B cell (primary cell): Measurements from ENCODE around the gene RREB1. TPM values are rescaled to one million over a fixed set of nuclear protein-coding genes. Genes with fewer than 3 reads are reported as not detected.

Experiments
- ATAC-seq: fragments of 200-7000 bp; cut with Tn5 transposase; one replicate; pipeline ENCODE4 v1.10.0; 2021; ENCODE audit warnings: low read depth, mild to moderate bottlenecking, moderate number of reproducible peaks, moderate library complexity
- CTCF ChIA-PET: fragments of 350-600 bp; sonication (Branson Sonifier 250); formaldehyde crosslinking; loops from one replicate; lab custom pipeline; 2021; ENCODE audit warnings: antibody characterized with exemption, inconsistent platforms; lab: Charles Lee
- POLR2A ChIA-PET: fragments of 350-600 bp; sonication (Branson Sonifier 250); formaldehyde crosslinking; loops from one replicate; lab custom pipeline; 2021; ENCODE audit warnings: antibody characterized with exemption; lab: Charles Lee
- DNase-seq: peaks from one replicate; pipeline ENCODE4 v3.0.0; 2013
- H2AFZ ChIP-seq: 2 replicates; pipeline ENCODE4 v1.6.1; 2012; ENCODE audit warnings: mild to moderate bottlenecking, low read depth, low read length; ENCODE audit not compliant: insufficient read depth, poor library complexity, severe bottlenecking
- H3K27ac ChIP-seq, 2 donors: 1 replicate in 1 of 2; 2 replicates in 1 of 2; pipeline ENCODE4 v1.5.1; 2012 to 2013; ENCODE audit warnings: low read length in 2 of 2, mild to moderate bottlenecking in 2 of 2, moderate library complexity in 1 of 2
- H3K27me3 ChIP-seq, 4 experiments: fragments of 200-600 bp in 1 of 4; sonication (generic) in 1 of 4; replicated peaks in 1 of 4; 1 replicate in 2 of 4; 2 replicates in 2 of 4; pipeline versions ENCODE4 v1.6.1 to v1.7.0; 2013 to 2016; ENCODE audit warnings: low read length in 3 of 4, mild to moderate bottlenecking in 2 of 4, mixed read lengths in 1 of 4, moderate library complexity in 1 of 4; ENCODE audit not compliant: insufficient read depth in 4 of 4, control insufficient read depth in 3 of 4; ENCODE audit errors: control extremely low read depth in 1 of 4
- H3K36me3 ChIP-seq, 2 experiments: replicated peaks in 1 of 2; 1 replicate in 1 of 2; 2 replicates in 1 of 2; pipeline versions ENCODE4 v1.6.1 to v1.7.1; 2013; ENCODE audit warnings: low read length in 1 of 2; ENCODE audit not compliant: insufficient read depth in 2 of 2, control insufficient read depth in 1 of 2; ENCODE audit errors: control extremely low read depth in 1 of 2, extremely low read depth in 1 of 2
- H3K4me1 ChIP-seq, 2 donors: fragments of 200-600 bp in 1 of 2; sonication (generic) in 1 of 2; 1 replicate in 1 of 2; 2 replicates in 1 of 2; pipeline versions ENCODE4 v1.5.1 to v1.6.1; 2013 to 2017; ENCODE audit warnings: low read length in 2 of 2; ENCODE audit not compliant: control insufficient read depth in 2 of 2, insufficient read depth in 2 of 2
- H3K4me2 ChIP-seq: replicated peaks from 2 replicates; pipeline ENCODE3; 2012; ENCODE audit warnings: mild to moderate bottlenecking, low read depth, low read length; ENCODE audit not compliant: poor library complexity, severe bottlenecking
- H3K4me3 ChIP-seq, 5 experiments: fragments of 200-600 bp in 1 of 5; sonication (generic) in 1 of 5; 1 replicate in 3 of 5; 2 replicates in 2 of 5; pipeline versions ENCODE4 v1.5.1 to v1.7.0; 2011 to 2016; ENCODE audit warnings: low read length in 4 of 5, mild to moderate bottlenecking in 4 of 5, low read depth in 2 of 5, control low read depth in 1 of 5, moderate library complexity in 1 of 5; ENCODE audit not compliant: insufficient read depth in 1 of 5; ENCODE audit errors: control extremely low read depth in 1 of 5, extremely low read depth in 1 of 5
- H3K79me2 ChIP-seq: fragments of 200-600 bp; sonication (generic); one replicate; pipeline ENCODE4 v1.6.0; 2016; ENCODE audit warnings: low read length; ENCODE audit not compliant: control insufficient read depth, insufficient read depth
- H3K9ac ChIP-seq: fragments of 200-600 bp; sonication (generic); 2 replicates; pipeline ENCODE4 v1.6.1; 2017; ENCODE audit warnings: mild to moderate bottlenecking, low read length, moderate library complexity
- H3K9me3 ChIP-seq, 3 donors: one replicate each; pipeline versions ENCODE4 v1.6.1 to v1.7.1; 2013; ENCODE audit warnings: low read length in 2 of 3; ENCODE audit not compliant: control insufficient read depth in 2 of 3, insufficient read depth in 1 of 3; ENCODE audit errors: control extremely low read depth in 1 of 3
- H4K20me1 ChIP-seq: 2 replicates; pipeline ENCODE4 v1.6.0; 2012; ENCODE audit warnings: mild to moderate bottlenecking, low read length; ENCODE audit not compliant: insufficient read depth, control insufficient read depth, poor library complexity, severe bottlenecking
- H3K27ac Mint-ChIP-seq: one replicate; pipeline ENCODE4 v1.8.0; 2021; ENCODE audit warnings: mixed read lengths
- H3K27me3 Mint-ChIP-seq: one replicate; pipeline ENCODE4 v1.8.0; 2021; ENCODE audit warnings: mixed read lengths
- H3K4me1 Mint-ChIP-seq: one replicate; pipeline ENCODE4 v1.8.0; 2021; ENCODE audit warnings: mixed read lengths
- H3K4me3 Mint-ChIP-seq: one replicate; pipeline ENCODE4 v1.8.0; 2021; ENCODE audit warnings: mixed read lengths
- H3K9me3 Mint-ChIP-seq: one replicate; pipeline ENCODE4 v1.8.0; 2022; ENCODE audit warnings: mixed read lengths; ENCODE audit not compliant: insufficient read depth
- EZH2 ChIP-seq: IDR thresholded peaks from 2 replicates; pipeline ENCODE4 v1.6.1; 2012; ENCODE audit warnings: borderline replicate concordance, low read depth, mild to moderate bottlenecking, moderate library complexity, low read length; ENCODE audit not compliant: insufficient read depth, poor library complexity, severe bottlenecking
- WGBS: methylation state at CpG from one replicate; pipeline ENCODE4 v1.1.5; 2013; ENCODE audit warnings: missing lambda C conversion rate; ENCODE audit not compliant: insufficient coverage; 5-methylcytosine and 5-hydroxymethylcytosine counted together
- intact Hi-C: fragments of 100-400 bp; cut with micrococcal nuclease; formaldehyde crosslinking; loops from one replicate; pipeline ENCODE4 v1.10.0; 2022
- polyA plus RNA-seq: library from polyadenylated mRNA; depleted of rRNA; stranded (reverse); fragments of >200 nt; gene quantifications from 2 replicates; pipeline ENCODE4 v1.2.3, GENCODE V29; 2012
- total RNA-seq, 2 donors: library from RNA; stranded (reverse); fragments of 120-200 nt in 1 of 2; gene quantifications; 1 replicate in 1 of 2; 2 replicates in 1 of 2; pipeline versions ENCODE4 v1.2.3 to v1.2.4, GENCODE V29; 2013 to 2022
- TF ChIP-seq, protein P1 (sequence below): fragments of 200-600 bp; IDR thresholded peaks from one replicate; pipeline ENCODE4 v1.8.0; 2022; ENCODE audit warnings: antibody characterized with exemption, mild to moderate bottlenecking

Gene RREB1
- total and polyA plus RNA-seq, 2 donors (not counting 1 experiment from before 2014, with no cell fraction given): 10.4 to 58.6 TPM

DNA sequence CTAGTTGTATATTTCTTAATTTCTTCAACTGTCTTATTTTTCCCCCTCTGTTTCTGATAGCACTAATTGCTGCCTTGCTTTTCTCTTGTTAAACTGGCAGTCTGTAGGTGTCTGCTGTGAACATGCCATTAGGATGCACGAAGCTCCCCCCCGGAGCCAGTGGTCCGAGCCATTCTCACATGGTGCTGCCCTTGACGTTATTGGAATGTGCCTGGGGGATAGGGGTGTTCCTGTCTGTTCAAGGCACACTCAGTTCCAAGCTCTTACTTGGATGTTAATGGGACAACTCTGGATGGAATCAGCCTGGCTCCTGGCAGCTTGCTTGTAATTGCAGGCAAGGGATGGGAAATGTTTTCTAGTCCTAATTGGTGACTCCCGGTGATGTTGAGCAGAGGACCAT lies 68.4 kb downstream of the RREB1 start:
- WGBS: 92% methylated on average over 4 of the region's 5 CpGs
- Histone ChIP-seq H3K36me3 (peaks cover 1 to 34% of the 10 kb centered on the region in 2 experiments), H3K4me3 (no peak overlapping the region), H3K9ac (no peak overlapping the region), H3K27me3 (no peaks in the 10 kb centered on the region), H3K79me2 (peaks cover 71% of the 10 kb centered on the region), H2AFZ (no peak overlapping the region), H3K4me2 (no peak overlapping the region), H3K9me3 (no peaks in the 10 kb centered on the region), H3K27ac (no peak overlapping the region), H4K20me1 (peaks cover 72% of the 10 kb centered on the region), H3K4me1 (peaks cover 0 to 4% of the 10 kb centered on the region in 2 donors)
- no peaks in the 10 kb centered on the region for H3K9me3 Mint-ChIP-seq
- no peak overlapping the region for H3K27ac Mint-ChIP-seq
- ChIA-PET CTCF (interaction anchor here (0.9 to 1.0 kb wide), 2 partner anchors 22 to 66 kb away, joined by 3 to 4 read pairs; no protein-coding TSS in a partner anchor), POLR2A (no interaction called here)
- DNase-seq (no peak), ATAC-seq (no peak)
- intact Hi-C loops: no loop called here
- no peak for TF ChIP-seq EZH2
- TF ChIP-seq, protein P1, sequence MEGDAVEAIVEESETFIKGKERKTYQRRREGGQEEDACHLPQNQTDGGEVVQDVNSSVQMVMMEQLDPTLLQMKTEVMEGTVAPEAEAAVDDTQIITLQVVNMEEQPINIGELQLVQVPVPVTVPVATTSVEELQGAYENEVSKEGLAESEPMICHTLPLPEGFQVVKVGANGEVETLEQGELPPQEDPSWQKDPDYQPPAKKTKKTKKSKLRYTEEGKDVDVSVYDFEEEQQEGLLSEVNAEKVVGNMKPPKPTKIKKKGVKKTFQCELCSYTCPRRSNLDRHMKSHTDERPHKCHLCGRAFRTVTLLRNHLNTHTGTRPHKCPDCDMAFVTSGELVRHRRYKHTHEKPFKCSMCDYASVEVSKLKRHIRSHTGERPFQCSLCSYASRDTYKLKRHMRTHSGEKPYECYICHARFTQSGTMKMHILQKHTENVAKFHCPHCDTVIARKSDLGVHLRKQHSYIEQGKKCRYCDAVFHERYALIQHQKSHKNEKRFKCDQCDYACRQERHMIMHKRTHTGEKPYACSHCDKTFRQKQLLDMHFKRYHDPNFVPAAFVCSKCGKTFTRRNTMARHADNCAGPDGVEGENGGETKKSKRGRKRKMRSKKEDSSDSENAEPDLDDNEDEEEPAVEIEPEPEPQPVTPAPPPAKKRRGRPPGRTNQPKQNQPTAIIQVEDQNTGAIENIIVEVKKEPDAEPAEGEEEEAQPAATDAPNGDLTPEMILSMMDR: no peak
- H3K4me3 Mint-ChIP-seq: no peak overlapping the region
- no peaks in the 10 kb centered on the region for H3K27me3 Mint-ChIP-seq
- H3K4me1 Mint-ChIP-seq: peaks cover 19% of the 10 kb centered on the region

DNA sequence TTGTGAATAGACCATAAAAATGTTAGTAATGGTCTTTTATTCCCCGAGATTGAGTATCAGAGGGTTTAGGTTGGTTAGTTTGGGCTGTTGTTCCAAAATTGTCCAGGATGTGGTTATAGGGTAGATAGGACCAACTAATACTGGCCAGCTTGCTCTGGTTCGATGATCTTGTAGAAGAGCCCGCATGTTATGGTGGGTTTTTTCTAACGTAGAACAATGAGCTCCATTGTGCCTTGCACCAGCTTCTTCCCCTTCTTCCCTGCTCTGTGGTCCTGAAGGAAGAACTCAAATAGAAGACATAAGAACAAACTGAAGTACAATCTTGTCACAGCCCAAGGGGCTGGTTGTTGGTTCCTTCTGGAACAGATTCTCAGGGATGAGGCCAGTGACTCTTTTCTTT lies 70.5 kb downstream of the RREB1 start:
- Histone ChIP-seq H3K27ac (no peak overlapping the region), H2AFZ (no peak overlapping the region), H4K20me1 (peaks cover 55% of the 10 kb centered on the region), H3K4me1 (no peaks in the 10 kb centered on the region), H3K36me3 (peaks cover 3 to 55% of the 10 kb centered on the region in 2 experiments), H3K4me3 (no peak overlapping the region), H3K79me2 (peaks cover 55% of the 10 kb centered on the region), H3K9ac (no peak overlapping the region), H3K27me3 (no peaks in the 10 kb centered on the region), H3K4me2 (no peak overlapping the region), H3K9me3 (no peaks in the 10 kb centered on the region)
- WGBS: 77% methylated on average over 1 of the region's 4 CpGs
- TF ChIP-seq, protein P1: no peak
- no peak for TF ChIP-seq EZH2
- intact Hi-C loops: no loop called here
- no peaks in the 10 kb centered on the region for H3K27me3 Mint-ChIP-seq
- DNase-seq (no peak), ATAC-seq (no peak)
- no peak overlapping the region for H3K27ac Mint-ChIP-seq
- ChIA-PET POLR2A (no interaction called here), CTCF (no interaction called here)
- no peak overlapping the region for H3K4me3 Mint-ChIP-seq
- peaks cover 8% of the 10 kb centered on the region for H3K4me1 Mint-ChIP-seq
- no peaks in the 10 kb centered on the region for H3K9me3 Mint-ChIP-seq
